NCI-H345 (cell line): ENCODE measurements around the gene SLC66A1.

Source experiments
- DNase-seq: peaks from one replicate; lab custom pipeline; 2025; lab: John Stamatoyannopoulos, UW

SLC66A1 gene

GRCh38 chr1:19363536-19364152 lies 51.5 kb downstream of the SLC66A1 start:
- DNase-seq, result no peak

- DNase-seq, result no peak
Observed at GRCh38 chr1:19365721-19366120, 53.6 kb downstream of the SLC66A1 start.

GRCh38 chr1:19366599-19367536 lies 54.7 kb downstream of the SLC66A1 start:
- peak; percentile 20 for DNase-seq

GRCh38 chr1:19367584-19368041 lies 55.5 kb downstream of the SLC66A1 start:
- no peak for DNase-seq

GRCh38 chr1:19368050-19368449 lies 55.9 kb downstream of the SLC66A1 start:
- no peak for DNase-seq

GRCh38 chr1:19368964-19369363 lies 56.8 kb downstream of the SLC66A1 start:
- DNase-seq, result no peak

GRCh38 chr1:19369396-19370090 lies 57.4 kb downstream of the SLC66A1 start:
- no peak for DNase-seq

- no peak for DNase-seq
Observed at GRCh38 chr1:19370453-19371170, 58.5 kb downstream of the SLC66A1 start.

GRCh38 chr1:19371226-19372135 lies 59.4 kb downstream of the SLC66A1 start:
- DNase-seq, result no peak

- no peak for DNase-seq
Observed at GRCh38 chr1:19372136-19372514, 60.0 kb downstream of the SLC66A1 start.

- DNase-seq, result no peak
Observed at GRCh38 chr1:19372602-19373001, 60.5 kb downstream of the SLC66A1 start.

GRCh38 chr1:19373211-19374082 lies 61.3 kb downstream of the SLC66A1 start:
- no peak for DNase-seq

- peak; percentile 7 for DNase-seq
Observed at GRCh38 chr1:19374083-19374801, 62.1 kb downstream of the SLC66A1 start.

GRCh38 chr1:19374926-19375325 lies 62.8 kb downstream of the SLC66A1 start:
- no peak for DNase-seq

- no peak for DNase-seq
Observed at GRCh38 chr1:19375631-19376400, 63.7 kb downstream of the SLC66A1 start.

- DNase-seq, result peak; percentile 25
Observed at GRCh38 chr1:19376428-19377372, 64.6 kb downstream of the SLC66A1 start.
